ENCODE measurements around the gene NKX2-4. TPM values are rescaled to one million over a fixed set of nuclear protein-coding genes. Genes with fewer than 3 reads are reported as not detected.

Gene NKX2-4
- not detected for total RNA-seq (2021; fragmentation: NEBNext Ultra II Directional; extraction: Animal tissue kit (Norgen Biotek cat#: 25700))
- long read RNA-seq: 0 reads

DNA sequence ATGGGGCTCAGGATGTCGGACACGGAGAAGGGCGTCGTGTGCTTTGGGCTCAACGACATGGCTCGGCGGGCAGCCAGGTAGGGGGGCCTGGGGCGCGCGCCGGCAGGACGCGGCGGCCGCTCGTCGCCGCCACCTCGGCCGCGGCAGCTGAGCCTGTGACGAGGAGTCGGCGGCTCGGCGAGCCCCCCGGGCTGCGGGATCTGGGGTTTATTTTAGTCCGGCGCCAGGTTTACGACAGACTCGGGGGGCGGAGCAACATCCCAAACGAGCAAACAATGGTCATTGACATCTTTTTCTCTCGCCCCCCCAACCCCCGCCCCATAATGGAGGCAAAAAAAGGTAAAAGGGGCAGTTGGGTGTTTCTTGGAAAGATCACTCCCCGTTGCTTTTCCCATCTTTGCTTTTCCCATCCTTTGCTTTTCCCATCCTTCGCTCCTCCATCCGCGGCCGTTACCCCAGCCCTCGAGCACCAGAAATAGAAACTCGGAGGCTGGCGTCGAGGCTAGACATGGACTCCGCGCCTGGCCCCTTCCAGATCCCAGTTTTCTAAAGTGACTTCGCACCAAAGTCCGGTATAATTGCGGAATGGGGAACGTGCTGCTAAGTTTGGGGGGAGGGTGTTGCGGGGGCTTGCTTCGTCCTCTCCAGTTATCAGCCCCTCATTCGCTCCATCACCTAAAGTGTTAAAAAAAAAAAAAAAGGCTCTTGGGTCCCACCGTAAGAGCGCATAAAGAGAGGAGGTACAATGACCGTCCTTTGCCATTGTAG is at the start of gene NKX2-4:
Gene NKX2-4, minus strand, starts transcription at position 186 of the 768 bp plus-strand sequence. Its CDS starts 127 bp downstream, at position 59.
- Mint-ChIP-seq H3K27me3 (ENCODE audit: insufficient read depth) (peaks cover 45% of the 10 kb centered on the region), H3K36me3 (ENCODE audit: low read depth) (peaks cover 4% of the 10 kb centered on the region; the same call in 1 of the 2 replicates), H3K4me1 (ENCODE audit: low read depth) (peaks cover 7% of the 10 kb centered on the region), H3K27ac (no peak within 1 kb of the TSS), H3K4me3 (no peak within 1 kb of the TSS; the same call in 1 of the 2 replicates), H3K9me3 (peaks cover 4% of the 10 kb centered on the region; the same call in 1 of the 2 replicates)
- no peak for DNase-seq
- TF ChIP-seq, protein P1, sequence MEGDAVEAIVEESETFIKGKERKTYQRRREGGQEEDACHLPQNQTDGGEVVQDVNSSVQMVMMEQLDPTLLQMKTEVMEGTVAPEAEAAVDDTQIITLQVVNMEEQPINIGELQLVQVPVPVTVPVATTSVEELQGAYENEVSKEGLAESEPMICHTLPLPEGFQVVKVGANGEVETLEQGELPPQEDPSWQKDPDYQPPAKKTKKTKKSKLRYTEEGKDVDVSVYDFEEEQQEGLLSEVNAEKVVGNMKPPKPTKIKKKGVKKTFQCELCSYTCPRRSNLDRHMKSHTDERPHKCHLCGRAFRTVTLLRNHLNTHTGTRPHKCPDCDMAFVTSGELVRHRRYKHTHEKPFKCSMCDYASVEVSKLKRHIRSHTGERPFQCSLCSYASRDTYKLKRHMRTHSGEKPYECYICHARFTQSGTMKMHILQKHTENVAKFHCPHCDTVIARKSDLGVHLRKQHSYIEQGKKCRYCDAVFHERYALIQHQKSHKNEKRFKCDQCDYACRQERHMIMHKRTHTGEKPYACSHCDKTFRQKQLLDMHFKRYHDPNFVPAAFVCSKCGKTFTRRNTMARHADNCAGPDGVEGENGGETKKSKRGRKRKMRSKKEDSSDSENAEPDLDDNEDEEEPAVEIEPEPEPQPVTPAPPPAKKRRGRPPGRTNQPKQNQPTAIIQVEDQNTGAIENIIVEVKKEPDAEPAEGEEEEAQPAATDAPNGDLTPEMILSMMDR (IDR thresholded peaks at IDR 0.05): no peak

DNA sequence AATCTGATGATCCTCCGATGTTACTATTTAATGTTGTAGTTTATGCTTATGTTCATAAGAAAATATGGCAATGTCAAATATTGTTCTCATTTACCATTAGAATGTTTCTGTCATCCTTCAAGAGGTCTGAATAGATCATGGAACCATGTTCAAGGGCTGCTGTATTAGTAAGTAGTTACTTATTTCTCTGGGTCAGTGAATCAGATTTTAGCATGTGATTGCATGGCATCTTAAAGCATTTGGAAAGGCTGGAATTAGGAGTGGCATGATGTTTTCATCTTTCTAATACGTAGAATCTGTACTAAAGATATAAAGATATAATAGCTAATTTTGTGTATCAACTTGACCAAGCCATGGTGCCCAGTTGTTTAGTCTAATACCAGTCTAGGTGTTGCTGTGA is 40.5 kb upstream of the NKX2-4 start:
- DNase-seq: no peak
- H3K27me3 Mint-ChIP-seq (ENCODE audit: insufficient read depth): peaks cover 4% of the 10 kb centered on the region
- peaks cover 47% of the 10 kb centered on the region for H3K4me1 Mint-ChIP-seq (ENCODE audit: low read depth)
- H3K9me3 Mint-ChIP-seq: no peaks in the 10 kb centered on the region
- TF ChIP-seq, protein P1 (IDR thresholded peaks at IDR 0.05): no peak
- H3K36me3 Mint-ChIP-seq (ENCODE audit: low read depth): no peaks in the 10 kb centered on the region
- H3K27ac Mint-ChIP-seq: no peak overlapping the region
- no peak overlapping the region for H3K4me3 Mint-ChIP-seq

DNA sequence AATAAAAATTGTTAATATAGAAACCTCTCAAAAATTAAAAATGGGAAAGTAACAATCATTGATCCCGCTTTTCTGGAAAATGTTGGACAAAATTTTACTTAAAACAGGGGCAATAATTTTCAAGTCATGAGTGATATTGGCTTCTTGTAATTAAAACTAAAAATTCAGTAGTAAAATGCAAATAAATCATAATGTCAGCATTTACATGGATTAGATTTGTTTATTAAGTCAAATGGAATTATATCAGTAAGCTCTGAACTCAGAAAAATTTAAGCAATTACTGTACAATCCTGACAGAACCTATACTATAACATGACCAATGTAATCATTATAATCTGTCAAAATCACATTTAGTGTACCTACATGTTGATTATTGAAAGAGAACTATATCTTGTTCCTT is 39.9 kb upstream of the NKX2-4 start:
- no peak for DNase-seq
- Mint-ChIP-seq H3K4me3 (0 out of 2 replicates have a peak overlapping the region, but pooled peaks have one; percentile 23), H3K27me3 (ENCODE audit: insufficient read depth) (peaks cover 4% of the 10 kb centered on the region), H3K9me3 (no peaks in the 10 kb centered on the region), H3K27ac (peak overlapping the region; percentile 77), H3K4me1 (ENCODE audit: low read depth) (peaks cover 53% of the 10 kb centered on the region), H3K36me3 (ENCODE audit: low read depth) (no peaks in the 10 kb centered on the region)
- TF ChIP-seq, protein P1 (IDR thresholded peaks at IDR 0.05): no peak

DNA sequence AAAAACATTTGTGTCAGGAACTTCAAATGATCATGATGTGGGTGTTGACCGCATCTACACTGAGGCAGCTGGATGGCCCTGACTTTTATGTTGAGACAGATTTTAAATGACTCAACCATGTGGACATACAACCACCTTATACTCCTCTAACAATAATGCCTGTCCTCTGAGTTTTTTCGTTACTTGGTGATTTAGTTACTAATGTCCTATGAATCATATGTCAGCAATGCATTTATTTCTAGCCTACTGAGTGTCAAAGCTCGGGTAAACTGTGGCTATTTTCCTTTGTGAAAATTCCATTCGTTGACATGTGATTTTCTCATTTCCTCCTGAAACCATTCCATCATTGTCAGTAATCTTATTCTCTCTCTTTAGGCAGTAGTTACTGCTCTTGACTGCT is 38.9 kb upstream of the NKX2-4 start:
- Mint-ChIP-seq H3K4me1 (ENCODE audit: low read depth) (peaks cover 53% of the 10 kb centered on the region), H3K27me3 (ENCODE audit: insufficient read depth) (peaks cover 2% of the 10 kb centered on the region), H3K9me3 (no peaks in the 10 kb centered on the region), H3K36me3 (ENCODE audit: low read depth) (no peaks in the 10 kb centered on the region), H3K4me3 (peak overlapping the region; percentile 45; the same call in 1 of the 2 replicates), H3K27ac (peak overlapping the region; percentile 81)
- peak; percentile 90 for DNase-seq
- TF ChIP-seq, protein P1 (IDR thresholded peaks at IDR 0.05): no peak

DNA sequence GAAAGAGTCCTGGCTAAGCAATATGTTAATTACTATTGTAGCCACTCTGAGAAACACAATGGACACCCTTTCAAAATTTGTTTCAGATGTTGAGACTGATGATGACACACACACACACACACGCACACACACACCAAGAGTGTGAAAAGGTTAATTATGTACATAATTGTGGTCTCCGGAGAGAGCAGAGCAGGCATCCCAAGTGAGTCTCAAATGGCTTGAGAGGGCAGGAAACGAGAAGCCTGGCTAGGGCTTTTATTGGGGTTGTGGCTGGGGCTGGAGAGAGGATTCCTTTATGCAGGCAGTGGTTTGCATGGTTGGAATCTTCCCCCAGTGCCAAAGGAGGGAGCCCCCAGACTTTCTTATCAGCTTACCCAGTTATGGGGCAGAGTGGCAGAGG is 38.2 kb upstream of the NKX2-4 start:
- H3K27ac Mint-ChIP-seq: peak overlapping the region; percentile 81
- no peaks in the 10 kb centered on the region for H3K36me3 Mint-ChIP-seq (ENCODE audit: low read depth)
- no peak for DNase-seq
- H3K9me3 Mint-ChIP-seq: no peaks in the 10 kb centered on the region
- TF ChIP-seq, protein P1 (IDR thresholded peaks at IDR 0.05): no peak
- peak overlapping the region; percentile 45 for H3K4me3 Mint-ChIP-seq
- H3K4me1 Mint-ChIP-seq (ENCODE audit: low read depth): peaks cover 53% of the 10 kb centered on the region
- no peaks in the 10 kb centered on the region; the same call in 1 of the 2 replicates for H3K27me3 Mint-ChIP-seq (ENCODE audit: insufficient read depth)
